SKM-1 (cell line): Measurements from ENCODE around the gene STAB2.

Source experiments
- DNase-seq: peaks from one replicate; lab custom pipeline; 2025; ENCODE audit not compliant: unreplicated experiment; lab: John Stamatoyannopoulos, UW

The STAB2 gene

GRCh38 chr12:103742349-103742932, 155.4 kb downstream of the STAB2 start:
- DNase-seq = no peak

- no peak for DNase-seq
These were observed 156.7 kb downstream of the STAB2 start for GRCh38 chr12:103743788-103744187.

DNA sequence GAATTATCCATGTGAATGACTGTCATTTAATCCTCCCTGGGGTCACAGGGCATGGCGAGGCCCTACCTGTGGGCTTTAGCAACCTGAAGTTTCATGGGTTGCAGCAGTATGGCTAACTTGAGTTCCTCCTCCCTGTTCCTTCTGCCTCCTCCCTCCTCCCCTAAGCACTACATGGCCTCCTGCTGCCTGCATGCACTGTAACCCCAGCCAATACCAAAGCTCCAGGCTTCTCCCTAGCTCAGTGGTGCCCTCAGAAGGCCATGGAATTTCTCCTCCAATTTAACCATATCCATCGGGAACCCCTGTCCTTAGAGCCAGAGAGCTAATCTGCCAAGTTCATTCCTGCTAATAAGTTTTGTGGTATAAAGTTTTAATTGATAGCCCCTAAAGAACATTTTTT, 158.9 kb downstream of the STAB2 start:
- DNase-seq = no peak

- DNase-seq = no peak
These were observed 160.9 kb downstream of the STAB2 start for GRCh38 chr12:103748002-103748401.

DNA sequence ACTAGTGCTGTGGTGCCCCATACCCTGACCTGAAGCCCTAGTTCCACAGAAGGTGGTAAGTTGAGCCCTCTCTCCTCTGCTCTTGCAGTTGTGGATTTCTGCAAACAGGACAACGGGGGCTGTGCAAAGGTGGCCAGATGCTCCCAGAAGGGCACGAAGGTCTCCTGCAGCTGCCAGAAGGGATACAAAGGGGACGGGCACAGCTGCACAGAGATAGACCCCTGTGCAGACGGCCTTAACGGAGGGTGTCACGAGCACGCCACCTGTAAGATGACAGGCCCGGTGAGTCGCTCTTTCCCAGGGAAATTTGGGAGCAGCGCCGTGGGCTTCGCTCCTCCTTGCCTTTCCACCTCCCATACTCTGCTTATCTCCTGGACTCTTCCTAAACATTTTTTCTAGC, 161.8 kb downstream of the STAB2 start:
- no peak for DNase-seq

- DNase-seq = no peak
These were observed 164.1 kb downstream of the STAB2 start for GRCh38 chr12:103751171-103751570.

- DNase-seq = no peak
These were observed 164.5 kb downstream of the STAB2 start for GRCh38 chr12:103751600-103751999.

GRCh38 chr12:103755425-103755824, 168.4 kb downstream of the STAB2 start:
- no peak for DNase-seq

DNA sequence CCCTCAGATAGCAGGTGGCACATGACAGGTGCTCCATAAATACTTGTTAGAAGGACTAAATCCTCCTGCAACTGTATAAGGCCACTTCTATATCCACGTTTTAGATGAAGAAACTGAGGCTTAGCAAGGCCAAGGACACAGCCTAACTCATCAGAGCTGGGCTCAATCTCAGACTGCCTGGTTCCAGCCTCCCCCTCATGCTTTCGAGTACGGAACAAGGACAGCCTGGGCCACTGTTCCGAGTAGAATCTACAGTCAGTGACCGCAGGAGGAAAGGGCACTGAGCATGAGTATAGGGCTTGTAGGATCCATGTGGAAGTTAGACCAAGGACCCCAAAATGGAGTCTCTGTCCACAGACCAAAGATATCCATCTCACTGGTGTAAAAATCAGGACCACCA, 169.4 kb downstream of the STAB2 start:
- no peak for DNase-seq

DNA sequence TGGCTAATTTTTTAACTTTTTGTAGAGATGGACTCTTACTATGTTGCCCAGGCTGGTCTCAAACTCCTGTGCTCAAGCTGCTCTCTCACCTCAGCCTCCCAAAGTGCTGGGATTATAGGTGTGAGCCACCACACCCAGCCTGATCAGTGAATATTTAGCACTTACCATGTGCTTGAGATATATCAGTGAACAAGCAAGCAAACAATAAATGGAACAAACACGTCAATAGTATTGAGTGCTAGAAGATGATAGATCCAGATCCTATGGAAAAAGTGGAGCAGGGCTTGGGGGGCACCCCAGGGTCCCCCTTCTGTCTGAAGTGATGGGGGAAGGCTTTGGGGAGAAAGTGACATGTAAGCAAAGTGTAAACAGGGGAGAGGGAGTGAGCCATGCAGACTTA, 170.2 kb downstream of the STAB2 start:
- no peak for DNase-seq

- DNase-seq = no peak
These were observed 171.4 kb downstream of the STAB2 start for GRCh38 chr12:103758310-103759089.

DNA sequence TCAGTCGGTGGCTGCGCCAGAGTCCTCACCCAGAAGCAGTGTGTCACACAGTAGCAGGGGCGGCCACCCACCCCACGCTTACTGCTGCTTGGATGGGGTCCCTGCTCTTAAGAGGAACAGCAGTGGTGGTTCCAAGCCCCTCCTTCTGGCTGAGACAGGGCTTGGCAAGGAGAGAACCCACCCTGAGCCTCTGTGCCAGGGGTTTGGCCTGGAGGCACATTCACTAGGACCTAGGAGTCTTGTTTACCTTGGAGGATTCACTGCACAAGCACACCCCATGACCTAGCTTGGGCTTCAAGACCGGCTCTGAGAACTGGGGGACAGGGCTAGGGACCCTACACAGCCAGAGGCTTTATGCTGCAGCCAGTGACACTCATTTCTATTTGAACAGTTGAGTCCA, 175.4 kb downstream of the STAB2 start:
- DNase-seq = no peak

DNA sequence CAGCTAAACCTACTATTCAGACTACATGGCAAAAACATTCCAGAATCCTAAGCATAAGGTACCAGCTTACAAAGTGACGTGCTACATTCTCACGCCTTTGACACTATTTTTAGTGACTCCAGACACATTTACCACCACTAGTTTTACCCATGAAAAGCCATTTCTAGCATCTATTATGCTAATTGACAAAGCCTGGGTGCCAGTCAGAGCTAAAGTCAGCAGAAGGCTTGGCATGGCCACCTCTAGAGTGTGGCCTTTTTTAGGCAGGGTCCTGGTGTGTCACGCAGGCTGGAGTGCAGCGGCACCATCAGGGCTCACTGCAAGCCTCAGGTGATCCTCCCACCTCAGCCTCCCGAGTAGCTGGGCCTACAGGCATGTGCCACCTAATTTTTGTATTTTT, 178.2 kb downstream of the STAB2 start:
- no peak for DNase-seq

DNA sequence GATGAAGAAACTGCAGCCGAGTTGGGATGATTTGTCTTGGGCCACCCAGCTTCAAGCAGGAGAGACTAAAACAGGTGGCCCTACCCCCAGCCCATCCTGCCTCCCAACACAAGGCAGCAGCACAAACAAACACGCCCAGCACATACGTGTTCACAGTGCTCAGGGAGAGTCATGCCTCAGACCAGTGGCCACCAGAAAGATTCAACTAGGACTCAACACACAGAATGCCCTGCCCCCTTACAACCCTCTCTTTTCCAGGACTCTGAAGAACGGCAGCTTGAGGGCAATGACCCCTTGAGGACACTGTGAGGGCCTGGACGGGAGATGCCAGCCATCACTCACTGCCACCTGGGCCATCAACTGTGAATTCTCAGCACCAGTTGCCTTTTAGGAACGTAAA, 179.0 kb downstream of the STAB2 start:
- no peak for DNase-seq

GRCh38 chr12:103768467-103769123, 181.5 kb downstream of the STAB2 start:
- DNase-seq = no peak

- DNase-seq = no peak
These were observed 182.3 kb downstream of the STAB2 start for GRCh38 chr12:103769240-103769945.

DNA sequence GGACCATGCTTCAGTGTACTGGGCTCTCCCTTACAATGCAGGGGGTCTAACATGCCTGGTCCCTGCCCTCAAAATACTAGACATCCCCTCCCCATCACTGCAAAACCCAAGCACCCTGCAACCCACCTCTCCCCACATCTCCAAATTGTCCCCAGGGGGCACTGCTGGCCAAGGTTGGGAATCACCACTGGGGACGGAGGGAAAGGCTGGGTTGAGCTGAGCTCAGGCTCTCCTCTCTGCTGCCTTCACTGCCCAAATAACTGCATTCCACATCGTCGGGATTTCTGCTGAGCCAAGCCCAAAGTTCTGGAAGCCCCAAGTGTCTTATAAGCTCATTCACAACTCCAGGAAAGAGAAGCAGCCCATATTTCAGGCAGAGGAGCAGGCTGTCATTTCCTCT, 184.4 kb downstream of the STAB2 start:
- no peak for DNase-seq

GRCh38 chr12:103772367-103773108, 185.5 kb downstream of the STAB2 start:
- DNase-seq = no peak

DNA sequence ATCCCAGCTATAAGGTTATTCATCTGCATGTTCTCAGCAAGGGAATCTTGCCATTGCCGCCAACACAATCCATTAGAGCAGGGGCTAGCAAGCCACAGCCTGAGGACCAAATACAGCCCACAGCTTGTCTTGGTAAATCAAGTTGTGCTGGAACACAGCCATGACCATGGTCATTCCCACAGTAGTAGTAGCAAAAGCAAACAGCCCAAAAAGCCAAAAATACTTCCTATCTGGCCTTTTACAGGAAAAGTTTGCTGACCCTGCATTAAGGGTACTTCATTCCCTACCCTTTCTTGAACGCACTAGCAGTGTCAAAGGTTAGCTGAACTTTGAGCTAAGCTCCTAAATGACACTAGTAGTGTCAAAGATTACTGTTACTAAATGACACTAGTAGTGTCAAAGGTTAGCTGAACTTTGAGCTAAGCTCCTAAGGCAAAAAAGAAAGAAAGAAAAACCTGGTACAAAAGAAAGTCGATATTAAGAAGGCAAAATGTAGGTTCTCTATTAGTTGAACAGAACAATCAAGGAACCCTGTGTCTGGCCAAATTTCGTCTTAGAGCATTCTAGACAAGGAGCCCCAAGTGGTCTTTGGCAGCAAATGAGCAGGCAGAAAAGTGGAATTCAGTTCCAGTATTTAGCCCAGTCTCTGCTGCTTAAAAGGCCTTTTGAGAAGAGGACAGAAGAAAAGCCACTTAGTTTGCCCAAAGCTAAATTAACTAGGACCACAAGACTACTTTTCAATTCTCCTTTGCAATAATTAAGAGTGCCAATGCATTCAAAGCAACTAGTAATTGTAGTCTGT, 186.2 kb downstream of the STAB2 start:
- DNase-seq = no peak

GRCh38 chr12:103774977-103775560, 188.0 kb downstream of the STAB2 start:
- no peak for DNase-seq
